ENCODE measurements around the gene ABI3BP. TPM values are rescaled to one million over a fixed set of nuclear protein-coding genes. Genes with fewer than 3 reads are reported as not detected.

The ABI3BP gene
- total RNA-seq, 2 experiments from 2014 or later: not detected

GRCh38 chr3:100746092-100746491 lies 247.1 kb downstream of the ABI3BP start:
- TF ChIP-seq CTCF (IDR thresholded peaks at IDR 0.05): no peak
- intact Hi-C loops (cut with micrococcal nuclease): no loop called here
- CTCF ChIA-PET: interaction anchor here (1.4 kb wide), 1 partner anchor 50 kb away, joined by 4 read pairs; no protein-coding TSS in a partner anchor
- POLR2A ChIA-PET: interaction anchor here (0.9 kb wide), 1 partner anchor 32 kb away, joined by 3 read pairs; no protein-coding TSS in a partner anchor
- Mint-ChIP-seq H3K27me3 (no peaks in the 10 kb centered on the region), H3K4me3 (no peak overlapping the region), H3K4me1 (ENCODE audit: low read depth) (no peaks in the 10 kb centered on the region), H3K9me3 (no peaks in the 10 kb centered on the region), H3K27ac (no peak overlapping the region), H3K36me3 (ENCODE audit: low read depth) (peaks cover 40% of the 10 kb centered on the region)
- ATAC-seq (no peak), DNase-seq (no peak)

- ATAC-seq (no peak), DNase-seq (no peak)
- no peaks in the 10 kb centered on the region for H3K4me1 Mint-ChIP-seq (ENCODE audit: low read depth)
- no peak overlapping the region for H3K27ac Mint-ChIP-seq
- no peak for TF ChIP-seq CTCF (IDR thresholded peaks at IDR 0.05)
- H3K27me3 Mint-ChIP-seq: no peaks in the 10 kb centered on the region
- POLR2A ChIA-PET: interaction anchor here (0.9 kb wide), 1 partner anchor 31 kb away, joined by 3 read pairs; no protein-coding TSS in a partner anchor
- CTCF ChIA-PET: interaction anchor here (1.4 kb wide), 1 partner anchor 51 kb away, joined by 4 read pairs; no protein-coding TSS in a partner anchor
- H3K36me3 Mint-ChIP-seq (ENCODE audit: low read depth): peaks cover 37% of the 10 kb centered on the region
- intact Hi-C loops (cut with micrococcal nuclease): no loop called here
- H3K4me3 Mint-ChIP-seq: no peak overlapping the region
- H3K9me3 Mint-ChIP-seq: no peaks in the 10 kb centered on the region
Observed at GRCh38 chr3:100745617-100746016, 247.6 kb downstream of the ABI3BP start.

GRCh38 chr3:100744671-100745070 lies 248.6 kb downstream of the ABI3BP start:
- peaks cover 36% of the 10 kb centered on the region for H3K36me3 Mint-ChIP-seq (ENCODE audit: low read depth)
- H3K27me3 Mint-ChIP-seq: no peaks in the 10 kb centered on the region
- DNase-seq: no peak
- no peak overlapping the region for H3K27ac Mint-ChIP-seq
- intact Hi-C loops (cut with micrococcal nuclease): no loop called here
- peaks cover 6% of the 10 kb centered on the region for H3K4me1 Mint-ChIP-seq (ENCODE audit: low read depth)
- no peak overlapping the region for H3K4me3 Mint-ChIP-seq
- TF ChIP-seq CTCF (IDR thresholded peaks at IDR 0.05): no peak
- ATAC-seq: no peak
- CTCF ChIA-PET: interaction anchor here (1.3 kb wide), 1 partner anchor 9 kb away, joined by 5 read pairs; no protein-coding TSS in a partner anchor
- no peaks in the 10 kb centered on the region for H3K9me3 Mint-ChIP-seq
- POLR2A ChIA-PET: no interaction called here

GRCh38 chr3:100743535-100743934 lies 249.7 kb downstream of the ABI3BP start:
- ChIA-PET CTCF (interaction anchor here (1.3 kb wide), 1 partner anchor 11 kb away, joined by 5 read pairs; no protein-coding TSS in a partner anchor), POLR2A (interaction anchor here (0.8 kb wide), 1 partner anchor 9 kb away, joined by 3 read pairs; no protein-coding TSS in a partner anchor)
- no peak overlapping the region for H3K27ac Mint-ChIP-seq
- no peak for TF ChIP-seq CTCF (IDR thresholded peaks at IDR 0.05)
- H3K27me3 Mint-ChIP-seq: no peaks in the 10 kb centered on the region
- peaks cover 6% of the 10 kb centered on the region for H3K4me1 Mint-ChIP-seq (ENCODE audit: low read depth)
- DNase-seq (no peak), ATAC-seq (no peak)
- peaks cover 34% of the 10 kb centered on the region for H3K36me3 Mint-ChIP-seq (ENCODE audit: low read depth)
- no peaks in the 10 kb centered on the region for H3K9me3 Mint-ChIP-seq
- no peak overlapping the region for H3K4me3 Mint-ChIP-seq
- intact Hi-C loops (cut with micrococcal nuclease): no loop called here

GRCh38 chr3:100740207-100740606 lies 253.0 kb downstream of the ABI3BP start:
- intact Hi-C loops (cut with micrococcal nuclease): no loop called here
- POLR2A ChIA-PET: interaction anchor here (1.0 kb wide), 1 partner anchor 31 kb away, joined by 3 read pairs; the partner anchor contains the start of gene TFG

More at GRCh38 chr3:100740207-100740606, 253.0 kb downstream of the ABI3BP start:
- DNase-seq: peak; percentile 42
- peaks cover 48% of the 10 kb centered on the region for H3K36me3 Mint-ChIP-seq (ENCODE audit: low read depth)
- no peak overlapping the region for H3K4me3 Mint-ChIP-seq
- CTCF ChIA-PET: interaction anchor here (1.2 to 1.4 kb wide), 3 partner anchors 19 to 22 kb away, joined by 3 to 4 read pairs (median 4); no protein-coding TSS in a partner anchor
- peaks cover 6% of the 10 kb centered on the region for H3K4me1 Mint-ChIP-seq (ENCODE audit: low read depth)
- TF ChIP-seq CTCF (IDR thresholded peaks at IDR 0.05): no peak
- no peaks in the 10 kb centered on the region for H3K27me3 Mint-ChIP-seq
- peak; percentile 96 for ATAC-seq
- H3K9me3 Mint-ChIP-seq: no peaks in the 10 kb centered on the region
- peak overlapping the region; percentile 57 for H3K27ac Mint-ChIP-seq
